ENCODE measurements around the gene CDK2AP2. TPM values are rescaled to one million over a fixed set of nuclear protein-coding genes. Genes with fewer than 3 reads are reported as not detected.

CDK2AP2 gene
- total RNA-seq, 2 experiments from 2014 or later: 95.2 to 104 TPM

DNA sequence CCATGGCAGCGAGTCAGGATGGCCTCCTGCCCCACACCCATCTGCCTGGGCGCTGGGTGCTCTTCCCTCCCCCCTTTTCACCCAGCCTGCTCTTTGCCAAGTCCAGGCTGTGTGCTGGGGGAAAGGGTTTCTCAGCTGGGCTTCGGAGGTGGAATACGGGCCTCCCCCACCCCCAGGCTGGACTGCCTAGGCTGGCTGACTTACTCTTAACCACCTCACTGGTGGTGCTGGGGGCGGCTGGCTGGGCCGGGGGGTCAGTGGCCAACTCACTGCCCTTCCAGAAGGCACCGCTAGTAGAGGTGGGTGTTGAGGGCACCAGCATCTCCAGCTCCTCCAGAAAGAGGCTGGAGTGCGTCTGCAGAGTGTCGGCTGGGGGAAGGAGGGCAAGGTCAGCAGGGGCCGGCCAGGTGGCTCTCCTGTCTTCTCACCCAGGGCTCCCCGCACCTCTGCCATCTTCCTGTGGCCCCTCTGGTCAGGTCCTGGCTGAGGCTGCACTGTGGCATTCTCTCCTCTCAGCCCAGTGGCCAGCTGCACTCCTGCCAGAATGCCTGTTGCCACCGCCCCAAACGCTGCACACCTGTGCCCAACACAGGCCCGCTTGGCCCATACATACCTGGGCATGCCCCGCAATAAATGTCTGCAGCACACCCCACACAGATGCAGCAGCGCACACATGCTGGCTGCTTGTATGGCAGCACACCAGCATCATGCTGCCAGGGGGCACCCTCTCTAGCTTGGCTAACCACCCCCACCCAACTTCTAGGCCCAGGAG, 12.5 kb downstream of the CDK2AP2 start:
- no peak for DNase-seq
- H3K9me3 Mint-ChIP-seq (ENCODE audit: low read depth): no peaks in the 10 kb centered on the region
- H3K36me3 Mint-ChIP-seq: peaks cover 14% of the 10 kb centered on the region
- H3K27ac Mint-ChIP-seq: no peak overlapping the region
- H3K4me3 Mint-ChIP-seq: no peak overlapping the region
- CTCF ChIA-PET: no interaction called here
- no peak for ATAC-seq
- H3K27me3 Mint-ChIP-seq: no peaks in the 10 kb centered on the region
- H3K4me1 Mint-ChIP-seq: no peaks in the 10 kb centered on the region

GRCh38 chr11:67494371-67495233, 13.4 kb downstream of the CDK2AP2 start:
- ATAC-seq: no peak
- no peaks in the 10 kb centered on the region for H3K27me3 Mint-ChIP-seq
- no peak for DNase-seq
- CTCF ChIA-PET: no interaction called here
- H3K27ac Mint-ChIP-seq: no peak overlapping the region
- H3K4me1 Mint-ChIP-seq: peaks cover 3% of the 10 kb centered on the region
- peaks cover 14% of the 10 kb centered on the region for H3K36me3 Mint-ChIP-seq
- H3K4me3 Mint-ChIP-seq: no peak overlapping the region
- H3K9me3 Mint-ChIP-seq (ENCODE audit: low read depth): no peaks in the 10 kb centered on the region

- H3K9me3 Mint-ChIP-seq (ENCODE audit: low read depth): no peaks in the 10 kb centered on the region
- CTCF ChIA-PET: no interaction called here
- no peak overlapping the region for H3K4me3 Mint-ChIP-seq
- DNase-seq (peak; percentile 40), ATAC-seq (no peak)
- H3K27ac Mint-ChIP-seq: no peak overlapping the region
- peaks cover 13% of the 10 kb centered on the region for H3K36me3 Mint-ChIP-seq
- H3K27me3 Mint-ChIP-seq: no peaks in the 10 kb centered on the region
- H3K4me1 Mint-ChIP-seq: peaks cover 6% of the 10 kb centered on the region
Measured at GRCh38 chr11:67493548-67494370, 14.2 kb downstream of the CDK2AP2 start.

- no peaks in the 10 kb centered on the region for H3K9me3 Mint-ChIP-seq (ENCODE audit: low read depth)
- CTCF ChIA-PET: interaction anchor here (1.3 kb wide), 1 partner anchor 147 kb away, joined by 3 read pairs; no protein-coding TSS in a partner anchor
- H3K4me3 Mint-ChIP-seq: no peak overlapping the region
- H3K36me3 Mint-ChIP-seq: peaks cover 19% of the 10 kb centered on the region
- peaks cover 14% of the 10 kb centered on the region for H3K4me1 Mint-ChIP-seq
- ATAC-seq (no peak), DNase-seq (peak; percentile 45)
- H3K27ac Mint-ChIP-seq: no peak overlapping the region
- H3K27me3 Mint-ChIP-seq: no peaks in the 10 kb centered on the region
Measured at GRCh38 chr11:67492801-67493547, 15.0 kb downstream of the CDK2AP2 start.

- DNase-seq (no peak), ATAC-seq (no peak)
- peaks cover 22% of the 10 kb centered on the region for H3K4me1 Mint-ChIP-seq
- H3K4me3 Mint-ChIP-seq: no peak overlapping the region
- H3K36me3 Mint-ChIP-seq: peaks cover 24% of the 10 kb centered on the region
- CTCF ChIA-PET: interaction anchor here (1.3 kb wide), 1 partner anchor 146 kb away, joined by 3 read pairs; no protein-coding TSS in a partner anchor
- H3K9me3 Mint-ChIP-seq (ENCODE audit: low read depth): no peaks in the 10 kb centered on the region
- H3K27me3 Mint-ChIP-seq: no peaks in the 10 kb centered on the region
- no peak overlapping the region for H3K27ac Mint-ChIP-seq
Measured at GRCh38 chr11:67492069-67492727, 15.8 kb downstream of the CDK2AP2 start.

DNA sequence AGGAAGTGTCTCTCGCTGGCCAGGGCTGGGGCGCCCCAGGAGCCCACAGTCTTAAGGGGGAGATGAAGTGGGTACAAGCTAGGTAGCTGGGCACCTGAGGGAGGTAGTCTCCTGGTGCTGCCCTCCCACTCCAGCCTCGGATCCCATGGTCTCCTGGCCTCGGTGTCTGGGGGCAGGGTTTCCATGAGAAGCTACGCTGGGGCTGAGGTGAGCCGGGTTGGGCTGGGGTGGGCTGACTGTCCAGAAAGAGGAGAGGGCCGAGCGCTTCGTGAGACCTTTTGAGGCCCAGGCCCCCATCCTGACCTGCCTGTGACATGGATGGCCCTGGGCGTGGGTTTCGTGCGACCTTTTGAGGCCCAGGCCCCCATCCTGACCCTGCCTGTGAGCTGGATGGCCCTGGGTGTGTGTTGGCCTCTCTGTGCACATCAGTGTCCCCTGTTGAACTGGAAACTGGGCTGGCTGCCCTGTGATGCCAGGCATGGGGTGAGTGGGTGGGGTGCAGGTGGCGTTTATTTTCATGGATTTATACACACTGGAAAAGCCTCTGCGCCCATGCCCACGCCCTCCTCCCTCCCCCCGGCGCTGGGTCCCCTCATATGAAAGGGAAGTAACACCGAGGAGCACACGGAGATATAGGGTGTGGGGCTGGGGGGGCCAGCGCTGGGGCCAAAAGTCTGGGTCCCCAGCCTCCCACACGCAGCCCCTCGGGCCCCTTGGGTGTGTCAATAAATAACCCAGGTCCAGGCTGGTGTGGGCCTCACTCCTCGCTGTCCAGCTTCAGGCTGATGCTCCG, 16.5 kb downstream of the CDK2AP2 start:
- CTCF ChIA-PET: interaction anchor here (1.0 to 1.3 kb wide), 2 partner anchors 145 to 229 kb away, joined by 3 read pairs; no protein-coding TSS in a partner anchor
- H3K9me3 Mint-ChIP-seq (ENCODE audit: low read depth): no peaks in the 10 kb centered on the region
- H3K36me3 Mint-ChIP-seq: peaks cover 29% of the 10 kb centered on the region
- ATAC-seq: no peak
- no peak overlapping the region for H3K27ac Mint-ChIP-seq
- DNase-seq: peak; percentile 40
- peaks cover 29% of the 10 kb centered on the region for H3K4me1 Mint-ChIP-seq
- no peak overlapping the region for H3K4me3 Mint-ChIP-seq
- no peaks in the 10 kb centered on the region for H3K27me3 Mint-ChIP-seq

DNA sequence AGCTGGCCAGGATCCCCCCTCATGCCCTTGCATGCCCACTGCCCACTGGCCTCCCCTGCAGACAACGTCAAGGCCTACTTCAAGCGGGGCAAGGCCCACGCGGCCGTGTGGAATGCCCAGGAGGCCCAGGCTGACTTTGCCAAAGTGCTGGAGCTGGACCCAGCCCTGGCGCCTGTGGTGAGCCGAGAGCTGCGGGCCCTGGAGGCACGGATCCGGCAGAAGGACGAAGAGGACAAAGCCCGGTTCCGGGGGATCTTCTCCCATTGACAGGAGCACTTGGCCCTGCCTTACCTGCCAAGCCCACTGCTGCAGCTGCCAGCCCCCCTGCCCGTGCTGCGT, 17.3 kb downstream of the CDK2AP2 start:
- Mint-ChIP-seq H3K4me3 (no peak overlapping the region), H3K9me3 (ENCODE audit: low read depth) (no peaks in the 10 kb centered on the region), H3K27me3 (no peaks in the 10 kb centered on the region), H3K4me1 (peaks cover 37% of the 10 kb centered on the region), H3K36me3 (peaks cover 31% of the 10 kb centered on the region), H3K27ac (no peak overlapping the region)
- CTCF ChIA-PET: interaction anchor here (1.0 kb wide), 1 partner anchor 229 kb away, joined by 3 read pairs; no protein-coding TSS in a partner anchor
- DNase-seq (no peak), ATAC-seq (no peak)

GRCh38 chr11:67489885-67490726, 17.9 kb downstream of the CDK2AP2 start:
- Mint-ChIP-seq H3K9me3 (ENCODE audit: low read depth) (no peaks in the 10 kb centered on the region), H3K27me3 (no peaks in the 10 kb centered on the region), H3K4me1 (peaks cover 40% of the 10 kb centered on the region), H3K27ac (peak overlapping the region; percentile 73), H3K36me3 (peaks cover 33% of the 10 kb centered on the region), H3K4me3 (no peak overlapping the region)
- DNase-seq (no peak), ATAC-seq (no peak)
- CTCF ChIA-PET: interaction anchor here (1.0 to 1.3 kb wide), 2 partner anchors 12 to 228 kb away, joined by 3 read pairs; no protein-coding TSS in a partner anchor

DNA sequence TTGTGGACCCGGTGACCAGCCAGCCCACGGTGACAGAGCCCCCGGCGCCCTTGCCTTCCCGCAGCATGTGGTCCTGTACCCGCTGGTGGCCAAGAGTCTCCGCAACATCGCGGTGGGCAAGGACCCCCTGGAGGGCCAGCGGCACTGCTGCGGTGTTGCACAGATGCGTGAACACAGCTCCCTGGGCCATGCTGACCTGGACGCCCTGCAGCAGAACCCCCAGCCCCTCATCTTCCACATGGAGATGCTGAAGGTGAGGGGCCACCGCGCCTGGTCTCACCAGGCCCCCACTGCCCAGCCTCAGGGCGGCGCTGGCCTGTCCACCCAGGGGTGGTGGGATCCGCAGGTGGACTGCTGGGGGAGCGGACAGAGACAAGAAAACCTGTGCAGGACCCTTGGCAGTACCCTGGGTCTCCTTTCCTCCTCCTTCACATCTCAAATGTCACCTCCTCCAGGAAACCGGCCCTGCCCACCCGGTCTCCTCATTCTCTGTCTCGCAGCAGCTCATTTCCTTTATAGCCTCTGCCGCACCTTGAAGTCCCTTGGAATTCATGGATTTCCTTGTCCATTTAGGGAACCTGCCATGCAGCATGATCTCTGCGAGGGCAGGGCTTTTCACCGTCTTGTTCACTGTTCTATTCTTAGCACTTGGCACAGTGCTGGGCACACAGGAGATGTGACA, 18.6 kb downstream of the CDK2AP2 start:
- peaks cover 39% of the 10 kb centered on the region for H3K36me3 Mint-ChIP-seq
- CTCF ChIA-PET: interaction anchor here (1.3 to 2.1 kb wide), 2 partner anchors 12 to 17 kb away, joined by 3 to 8 read pairs; partner anchors contain the start of gene PITPNM1

DNA sequence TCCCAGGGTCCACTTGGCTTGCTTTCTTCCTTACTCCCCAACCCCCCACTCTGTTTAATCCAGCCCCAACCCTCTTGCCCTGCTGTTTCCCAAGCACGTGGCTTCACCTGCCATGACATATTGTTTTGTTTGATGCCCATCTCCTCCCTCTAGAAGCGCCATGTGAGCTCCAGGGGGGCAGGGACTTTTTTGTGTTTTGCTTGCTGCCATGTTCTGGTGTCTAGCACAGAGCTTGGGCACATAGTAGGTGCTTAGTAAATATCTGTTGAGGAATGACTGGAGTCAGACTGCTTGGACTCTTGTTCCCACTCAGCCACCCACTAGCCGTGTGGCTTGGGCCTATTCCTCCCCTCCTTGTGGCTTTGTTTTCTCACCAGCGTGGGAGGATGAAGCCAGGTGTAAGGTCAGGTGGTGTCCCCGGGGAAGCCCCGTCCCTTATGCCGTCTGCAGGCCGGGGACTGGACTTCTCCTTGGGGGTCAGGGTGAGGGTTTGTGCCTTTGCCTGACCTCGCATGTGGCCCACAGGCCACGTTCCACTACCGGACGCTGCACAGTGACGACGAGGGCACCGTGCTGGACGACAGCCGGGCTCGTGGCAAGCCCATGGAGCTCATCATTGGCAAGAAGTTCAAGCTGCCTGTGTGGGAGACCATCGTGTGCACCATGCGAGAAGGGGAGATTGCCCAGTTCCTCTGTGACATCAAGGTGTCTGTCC, 21.3 kb downstream of the CDK2AP2 start:
- Mint-ChIP-seq H3K4me3 (peak overlapping the region; percentile 80), H3K27ac (peak overlapping the region; percentile 99), H3K36me3 (peaks cover 43% of the 10 kb centered on the region), H3K9me3 (ENCODE audit: low read depth) (no peaks in the 10 kb centered on the region), H3K4me1 (peaks cover 67% of the 10 kb centered on the region), H3K27me3 (no peaks in the 10 kb centered on the region)
- ATAC-seq (no peak), DNase-seq (peak; percentile 75)
- CTCF ChIA-PET: interaction anchor here (1.0 to 3.6 kb wide), 10 partner anchors 18 to 128 kb away, joined by 3 to 19 read pairs (median 4); partner anchors contain the start of genes CDK2AP2, PITPNM1, PPP1CA and TBC1D10C

More for the DNA sequence above, 18.6 kb downstream of the CDK2AP2 start:
- ATAC-seq (no peak), DNase-seq (no peak)
- peaks cover 47% of the 10 kb centered on the region for H3K4me1 Mint-ChIP-seq
- H3K4me3 Mint-ChIP-seq: no peak overlapping the region
- H3K9me3 Mint-ChIP-seq (ENCODE audit: low read depth): no peaks in the 10 kb centered on the region
- peak overlapping the region; percentile 99 for H3K27ac Mint-ChIP-seq
- H3K27me3 Mint-ChIP-seq: no peaks in the 10 kb centered on the region
